HG03025 (cell line): ENCODE results near the gene FUZ.
"Not testable (repeated sequence)": the region's sequence is repeated elsewhere in the genome, so short reads cannot be mapped to it uniquely, and the experiment has no call there.

Experiments used
- ATAC-seq: cut with Tn5 transposase; IDR thresholded peaks from one replicate; pipeline ENCODE4 v1.9.1; 2021; ENCODE audit warnings: mild to moderate bottlenecking, moderate library complexity; ENCODE audit not compliant: unreplicated experiment, low FRiP score

Gene FUZ

GRCh38 chr19:49833599-49833998 is 20.5 kb upstream of the FUZ start:
- no peak for ATAC-seq

DNA sequence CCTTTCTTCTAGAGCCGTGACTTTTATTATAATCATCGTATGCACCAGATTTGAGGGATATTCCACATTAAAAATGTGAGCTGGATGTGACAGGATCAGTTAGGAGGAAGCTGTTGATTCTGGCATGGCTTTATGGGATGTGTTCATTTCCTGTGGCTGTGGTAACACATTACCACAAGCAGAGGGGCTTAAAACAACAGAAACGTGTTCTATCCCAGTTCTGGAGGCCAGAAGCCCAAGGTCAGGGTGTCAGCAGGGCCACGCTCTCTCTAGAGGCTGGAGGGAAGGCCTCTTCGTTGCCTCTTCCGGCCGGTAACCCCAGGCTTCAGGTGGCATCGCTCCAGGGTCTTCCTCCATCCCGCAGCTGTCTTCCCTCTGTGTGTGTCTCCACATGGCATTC is 19.5 kb upstream of the FUZ start:
- no peak for ATAC-seq

GRCh38 chr19:49831592-49831991 is 18.5 kb upstream of the FUZ start:
- no peak for ATAC-seq

DNA sequence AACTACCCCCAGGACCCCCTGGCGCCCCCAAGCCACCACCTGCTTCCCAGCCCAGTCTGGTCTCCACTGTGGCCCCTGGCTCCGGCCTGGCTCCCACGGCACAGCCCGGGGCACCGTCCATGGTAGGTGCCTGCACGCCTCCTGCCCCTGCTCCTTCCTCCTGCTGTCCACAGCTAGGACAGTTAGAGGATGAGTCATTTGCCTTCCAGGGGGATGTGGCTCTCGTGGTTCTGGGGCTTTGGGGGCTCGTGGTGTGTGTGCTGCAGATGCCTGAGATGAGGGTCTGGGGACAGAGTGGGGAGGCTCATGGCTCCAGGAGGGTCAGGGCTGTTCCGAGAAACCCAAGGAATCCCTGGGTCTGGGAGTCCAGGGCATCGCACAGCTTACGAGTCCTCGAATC is 17.7 kb upstream of the FUZ start:
- no peak for ATAC-seq

DNA sequence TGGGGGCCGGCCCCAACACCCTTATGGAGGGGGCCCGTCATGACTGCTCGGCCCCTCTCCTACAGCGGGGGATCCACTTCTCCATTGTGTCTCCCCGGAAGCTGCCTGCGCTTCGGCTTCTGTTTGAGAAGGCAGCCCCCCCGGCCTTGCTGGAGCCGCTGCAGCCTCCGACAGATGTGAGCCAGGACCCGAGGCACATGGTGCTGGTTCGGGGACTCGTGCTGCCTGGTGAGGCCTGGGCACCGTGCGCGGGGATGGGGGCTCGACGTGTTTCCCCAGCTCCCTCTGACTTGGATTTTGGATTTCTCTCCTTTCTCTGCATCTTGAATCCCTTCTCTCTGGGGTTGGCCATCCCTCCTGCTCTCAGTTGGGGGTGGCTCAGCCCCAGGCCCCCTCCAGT is 16.6 kb upstream of the FUZ start:
- no peak for ATAC-seq

GRCh38 chr19:49829200-49829599 is 16.1 kb upstream of the FUZ start:
- ATAC-seq: no peak

GRCh38 chr19:49827034-49827433 is 13.9 kb upstream of the FUZ start:
- ATAC-seq: no peak

- ATAC-seq: no peak
Measured at GRCh38 chr19:49824662-49825061, 11.6 kb upstream of the FUZ start.

- ATAC-seq: no peak
Measured at GRCh38 chr19:49823472-49823871, 10.4 kb upstream of the FUZ start.

DNA sequence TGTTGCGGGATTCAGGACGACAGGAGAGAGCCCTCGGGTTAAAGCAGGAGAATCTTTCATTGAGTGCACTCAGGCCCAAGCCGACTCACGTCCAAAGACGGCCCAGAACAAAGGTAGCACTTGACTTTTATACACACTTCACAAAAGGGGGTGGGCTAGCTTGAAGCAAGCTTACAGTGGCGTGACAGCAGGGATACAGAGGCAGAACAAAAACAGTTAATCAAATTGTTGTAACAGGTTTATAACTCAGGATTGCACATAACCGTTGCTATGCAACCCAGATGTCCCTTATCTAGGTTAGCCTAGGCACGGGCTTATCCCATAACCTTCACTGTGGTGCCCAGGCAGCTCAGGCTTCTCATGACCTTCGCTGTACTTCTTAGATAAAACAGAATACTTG is 7.0 kb upstream of the FUZ start:
- no peak for ATAC-seq

DNA sequence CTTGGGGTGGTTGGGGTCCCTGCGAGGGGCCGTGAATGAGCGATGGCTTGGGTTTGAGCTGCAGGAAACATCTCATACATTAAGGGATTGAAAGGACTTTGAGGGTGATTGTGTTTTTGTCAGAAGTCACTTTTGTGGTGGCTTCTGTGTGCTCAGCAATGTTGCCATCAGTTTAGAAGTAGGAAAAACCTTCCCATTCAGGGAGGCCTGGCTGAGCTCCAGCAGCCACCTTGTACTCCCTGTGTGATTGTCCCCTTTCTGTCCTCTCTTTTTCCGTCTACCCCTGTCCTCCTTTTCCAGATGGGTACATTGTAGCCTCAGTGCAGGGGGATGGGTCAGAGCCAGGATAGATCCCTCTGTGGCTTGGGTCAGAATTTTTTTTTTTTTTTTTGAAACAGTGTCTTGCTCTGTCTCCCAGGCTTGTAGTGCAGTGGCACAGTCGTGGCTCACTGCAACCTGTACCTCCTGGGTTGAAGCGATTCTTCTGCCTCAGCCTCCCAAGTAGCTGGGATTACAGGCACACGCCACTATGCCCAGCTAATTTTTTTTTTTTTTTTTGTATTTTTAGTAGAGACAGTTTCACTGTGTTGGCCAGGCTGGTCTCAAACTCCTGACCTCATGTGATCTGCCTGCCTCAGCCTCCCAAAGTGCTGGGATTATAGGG is 6.5 kb upstream of the FUZ start:
- ATAC-seq: not testable (repeated sequence)

DNA sequence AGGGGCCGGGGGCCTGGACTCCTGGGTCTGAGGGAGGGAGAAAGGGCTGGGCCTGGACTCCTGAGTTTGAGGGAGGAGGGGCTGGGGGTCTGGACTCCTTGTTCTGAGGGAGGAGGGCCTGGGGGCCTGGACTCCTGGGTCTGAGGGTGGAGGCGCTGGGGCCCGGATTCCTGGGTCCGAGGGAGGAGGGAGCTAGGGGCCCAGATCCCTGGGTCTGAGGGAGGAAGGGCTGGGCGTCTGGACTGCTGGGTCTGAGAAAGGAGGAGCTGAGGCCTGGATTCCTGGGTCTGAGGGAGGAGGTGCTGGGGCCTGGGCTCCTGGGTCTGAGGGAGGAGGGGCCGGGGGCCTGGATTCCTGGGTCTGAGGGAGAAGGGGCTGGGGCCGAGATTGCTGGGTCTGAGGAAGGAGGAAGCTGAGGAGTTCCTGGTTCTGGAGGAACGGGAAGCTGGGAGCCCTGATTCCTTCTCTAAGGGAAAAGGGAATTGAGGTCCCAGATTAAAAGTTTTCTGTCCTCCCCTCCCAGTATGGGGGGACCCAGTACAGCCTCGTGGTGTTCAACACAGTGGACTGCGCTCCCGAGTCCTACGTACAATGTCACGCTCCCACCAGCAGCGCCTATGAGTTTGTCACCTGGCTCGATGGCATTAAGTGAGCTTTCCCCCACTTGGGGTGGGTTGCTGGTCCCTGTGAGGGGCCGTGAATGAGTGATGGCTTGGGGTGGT is 5.7 kb upstream of the FUZ start:
- ATAC-seq: no peak

DNA sequence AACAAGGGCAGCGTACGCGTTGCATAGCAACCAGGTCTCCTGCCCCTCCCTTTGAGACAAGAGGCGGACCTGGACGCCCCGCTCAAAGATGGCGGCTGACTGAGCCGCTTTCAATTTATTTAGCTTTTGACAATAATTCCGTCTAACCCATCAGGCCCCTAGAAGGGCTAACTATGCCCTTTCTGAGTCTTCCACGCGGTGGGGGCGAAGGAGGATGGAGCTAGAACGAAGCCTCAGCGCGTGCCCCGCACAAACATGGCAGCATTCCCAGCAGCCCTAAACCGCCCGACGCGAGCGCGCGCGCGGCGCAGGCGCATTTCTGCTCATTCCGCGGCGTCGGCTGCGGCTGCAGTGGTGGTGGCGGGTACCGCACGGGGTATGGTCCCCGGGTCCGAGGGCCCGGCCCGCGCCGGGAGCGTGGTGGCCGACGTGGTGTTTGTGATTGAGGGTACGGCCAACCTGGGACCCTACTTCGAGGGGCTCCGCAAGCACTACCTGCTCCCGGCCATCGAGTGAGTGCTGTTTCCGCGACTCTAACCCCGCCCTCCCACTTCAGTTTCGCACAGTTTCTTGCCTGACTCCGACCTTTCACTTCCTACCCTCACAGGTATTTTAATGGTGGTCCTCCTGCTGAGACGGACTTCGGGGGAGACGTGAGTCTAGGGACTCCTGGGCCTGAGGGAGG is 5.0 kb upstream of the FUZ start, which contains the start of gene MED25:
TSS of gene MED25 (plus strand) at position 326 of the 685 bp plus-strand sequence. CDS start at position 379, 53 bp downstream.
- peak; percentile 54 for ATAC-seq

- ATAC-seq: no peak
Measured at GRCh38 chr19:49816590-49816989, 3.5 kb upstream of the FUZ start.

GRCh38 chr19:49814010-49814409 is 918 bp upstream of the FUZ start:
- no peak for ATAC-seq

GRCh38 chr19:49812452-49812996 is 568 bp downstream of the FUZ start:
- no peak for ATAC-seq

DNA sequence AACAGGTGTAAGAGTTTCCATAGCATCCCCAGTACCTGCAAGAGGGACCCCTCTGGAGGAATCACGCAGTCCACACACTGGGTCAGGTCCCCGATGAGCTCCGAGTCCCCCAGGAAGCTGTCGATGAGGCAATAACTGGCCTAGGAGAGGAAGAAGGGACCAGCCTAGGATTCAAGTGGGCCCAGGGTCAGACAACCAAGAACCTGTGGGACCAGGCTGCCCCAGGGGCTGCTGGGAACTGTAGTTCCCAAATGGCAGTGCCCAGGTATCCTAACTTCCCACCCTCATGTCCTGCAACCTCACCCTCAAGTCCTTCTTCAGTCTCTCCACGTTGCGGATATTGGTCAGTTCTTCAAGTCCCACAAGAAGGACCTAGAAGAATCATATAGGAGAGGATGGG is 1.8 kb downstream of the FUZ start:
- ATAC-seq: no peak

GRCh38 chr19:49809941-49810389 is 3.1 kb downstream of the FUZ start:
- no peak for ATAC-seq

DNA sequence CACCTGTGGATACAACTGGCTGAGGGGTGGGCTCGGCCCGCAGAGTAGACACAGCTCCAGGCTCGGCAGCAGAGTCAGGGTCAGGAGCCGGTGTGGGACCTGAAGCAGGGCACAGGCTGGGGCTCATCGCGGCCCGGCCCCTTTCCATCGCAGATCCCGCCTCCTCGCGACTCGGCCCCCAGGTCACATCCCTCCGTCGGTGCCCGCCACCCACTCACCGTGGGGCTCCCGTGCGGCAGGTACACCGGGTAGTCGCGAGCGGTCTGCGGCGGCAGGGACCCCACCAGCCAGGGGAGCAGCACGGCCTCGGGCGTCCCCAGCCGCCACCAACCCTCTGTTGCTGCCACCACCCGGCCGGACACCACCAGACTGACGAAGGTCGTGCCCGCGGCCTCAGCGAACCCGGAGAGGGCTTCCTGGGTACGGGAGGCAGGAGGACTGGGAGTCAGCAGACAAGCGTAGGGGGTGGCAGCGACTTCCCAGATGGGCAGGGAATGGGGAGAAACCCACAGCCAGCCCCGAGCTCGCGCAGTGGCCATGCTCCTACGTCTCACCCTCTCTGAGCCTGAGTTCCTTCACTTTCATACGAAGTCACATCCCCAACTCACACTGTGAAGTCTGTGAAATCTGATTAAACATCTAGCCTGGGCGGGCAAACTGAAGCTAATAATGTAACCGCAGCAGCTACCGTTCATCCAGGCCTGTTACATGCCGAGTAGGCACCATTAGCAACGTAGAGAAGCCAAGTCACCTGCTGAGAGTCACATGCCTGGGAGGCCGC is 3.7 kb downstream of the FUZ start:
- ATAC-seq: no peak

DNA sequence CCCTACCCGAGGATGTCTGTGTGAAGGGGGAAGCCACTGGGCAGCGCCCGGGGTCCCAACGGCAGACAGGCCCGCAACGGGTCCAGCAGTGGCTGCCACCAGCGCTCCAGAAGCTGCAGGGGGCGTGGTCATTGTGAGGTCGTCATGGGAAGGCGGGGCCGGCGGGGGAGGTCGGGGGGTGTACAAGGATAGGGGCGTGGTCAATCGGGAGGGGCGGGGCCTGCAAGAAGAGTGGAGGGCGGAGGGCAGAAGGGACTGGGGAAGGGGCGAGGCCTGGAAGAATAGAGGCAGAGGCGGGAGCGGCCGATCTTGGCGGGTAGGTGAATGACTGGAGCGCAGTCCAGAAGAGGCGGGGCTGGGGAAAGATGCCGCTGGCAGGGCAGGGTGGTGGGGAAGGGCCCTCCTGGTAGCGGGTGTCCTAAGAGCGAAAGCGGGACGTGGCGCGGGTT is 4.4 kb downstream of the FUZ start:
- ATAC-seq: no peak
